GM12878 (cell line): Measurements from ENCODE around the gene CWF19L1. TPM values are rescaled to one million over a fixed set of nuclear protein-coding genes. Genes with fewer than 3 reads are reported as not detected.

ENCODE experiments used
- ATAC-seq: fragments of 200-7000 bp; cut with Tn5 transposase; 3 replicates; pipeline ENCODE4 v1.9.1; 2020; ENCODE audit warnings: mild to moderate bottlenecking, moderate library complexity
- BruUV-seq: library from RNA; stranded (reverse); fragments of 400-500 nt; replicated peaks from 2 replicates; lab custom pipeline; 2021; lab: Mats Ljungman, UMichigan
- CTCF ChIA-PET: fragments of 300-600 bp; sonication (Branson Sonifier 250); formaldehyde crosslinking; extraction: SDS; loops from one replicate; lab custom pipeline; 2021; ENCODE audit warnings: inconsistent platforms; lab: Yijun Ruan, JAX
- POLR2A ChIA-PET: fragments of 350-600 bp; formaldehyde crosslinking; extraction: SDS; loops from one replicate; lab custom pipeline; 2021; ENCODE audit warnings: inconsistent platforms; lab: Charles Lee
- RAD21 ChIA-PET: fragments of 300-600 bp; sonication (Branson Sonifier 250); formaldehyde crosslinking; loops from one replicate; lab custom pipeline; 2023; ENCODE audit warnings: antibody characterized with exemption; ENCODE audit not compliant: unreplicated experiment; lab: Charles Lee
- SMC1A ChIA-PET: fragments of 300-600 bp; sonication (Branson Sonifier 250); formaldehyde crosslinking; loops from one replicate; lab custom pipeline; 2023; ENCODE audit not compliant: unreplicated experiment, uncharacterized antibody; lab: Charles Lee
- DNase-seq: peaks from one replicate; pipeline ENCODE4 v3.0.0-alpha.2; 2011; ENCODE audit warnings: low read depth, low spot score
- FAIRE-seq: peaks from 3 replicates; lab custom pipeline; 2011; peaks lifted over from hg19 to GRCh38; lab: Jason Lieb, UNC
- H2AFZ ChIP-seq: 2 replicates; pipeline ENCODE4 v1.6.0; 2011; ENCODE audit warnings: low read depth, low read length, control low read depth; ENCODE audit not compliant: control insufficient read depth
- H3K27ac ChIP-seq: 2 replicates; pipeline ENCODE4 v1.5.1; 2011; ENCODE audit warnings: control low read depth; ENCODE audit not compliant: control insufficient read depth, insufficient read depth
- H3K27me3 ChIP-seq, 2 experiments: replicated peaks in 1 of 2; 2 replicates each; pipeline versions ENCODE4 v1.6.0 to v1.6.1; 2011; ENCODE audit warnings: low read length in 1 of 2; ENCODE audit not compliant: control insufficient read depth in 2 of 2, insufficient read depth in 2 of 2
- H3K36me3 ChIP-seq, 2 experiments: 2 replicates each; pipeline ENCODE4 v1.5.1; 2011; ENCODE audit warnings: low read length in 1 of 2; ENCODE audit not compliant: control insufficient read depth in 2 of 2, insufficient read depth in 2 of 2
- H3K4me1 ChIP-seq: 2 replicates; pipeline ENCODE4 v1.6.1; 2011; ENCODE audit warnings: mild to moderate bottlenecking, low read length, moderate library complexity, mixed read lengths; ENCODE audit not compliant: control insufficient read depth, insufficient read depth
- H3K4me2 ChIP-seq: 2 replicates; pipeline ENCODE4 v1.6.0; 2011; ENCODE audit warnings: control low read depth; ENCODE audit not compliant: control insufficient read depth, insufficient read depth
- H3K4me3 ChIP-seq: fragments of 200-600 bp; sonication (generic); 2 replicates; pipeline ENCODE4 v1.5.1; 2016
- H3K79me2 ChIP-seq: 2 replicates; pipeline ENCODE4 v1.6.0; 2011; ENCODE audit warnings: low read length; ENCODE audit not compliant: control insufficient read depth, insufficient read depth
- H3K9ac ChIP-seq: 2 replicates; pipeline ENCODE4 v1.8.0; 2011; ENCODE audit warnings: low read length, control low read depth, mixed read lengths; ENCODE audit not compliant: control insufficient read depth, insufficient read depth
- H3K9me3 ChIP-seq: replicated peaks from 3 replicates; pipeline ENCODE4 v1.5.1; 2011; ENCODE audit warnings: mild to moderate bottlenecking, low read length; ENCODE audit not compliant: control insufficient read depth, insufficient read depth
- H4K20me1 ChIP-seq: 2 replicates; pipeline ENCODE4 v1.6.0; 2011; ENCODE audit not compliant: control insufficient read depth, insufficient read depth
- EED ChIP-seq: sonication (generic); IDR thresholded peaks from 2 replicates; pipeline ENCODE4 v1.6.1; 2016; ENCODE audit warnings: antibody characterized with exemption, low read depth
- EZH2 ChIP-seq: IDR thresholded peaks from 2 replicates; pipeline ENCODE4 v1.6.1; 2012; ENCODE audit warnings: low read depth, mild to moderate bottlenecking, control low read depth, inconsistent platforms, low read length, borderline replicate concordance; ENCODE audit not compliant: control insufficient read depth
- IKZF2 ChIP-seq, 2 experiments: fragments of 450-650 bp; IDR thresholded peaks; 2 replicates each; pipeline ENCODE4 v1.6.1; 2017; ENCODE audit warnings: mild to moderate bottlenecking in 2 of 2, moderate library complexity in 2 of 2
- KAT2A ChIP-seq: conservative IDR thresholded peaks from 2 replicates; pipeline ENCODE4 v1.6.1; 2011; ENCODE audit warnings: low read depth, low read length; ENCODE audit not compliant: control insufficient read depth
- MXI1 ChIP-seq: fragments of 150-350 bp; IDR thresholded peaks from 2 replicates; pipeline ENCODE4 v1.6.1; 2011; ENCODE audit warnings: low read depth, mild to moderate bottlenecking, inconsistent platforms, low read length, improper control_type of control experiment
- NFYB ChIP-seq: IDR thresholded peaks from 2 replicates; pipeline ENCODE4 v1.6.1; 2011; ENCODE audit warnings: low read depth, mild to moderate bottlenecking, low read length, improper control_type of control experiment, moderate library complexity; ENCODE audit not compliant: insufficient read depth
- SUZ12 ChIP-seq: fragments of 200-600 bp; sonication (generic); IDR thresholded peaks from one replicate; pipeline ENCODE4 v1.6.1; 2018; ENCODE audit warnings: antibody characterized with exemption, mild to moderate bottlenecking; ENCODE audit not compliant: unreplicated experiment
- WGBS: methylation state at CpG from one replicate; pipeline ENCODE4 v1.1.6; 2016; ENCODE audit warnings: low lambda C conversion rate; ENCODE audit not compliant: insufficient replicate concordance, insufficient coverage; ENCODE audit errors: missing lambda C conversion rate; 5-methylcytosine and 5-hydroxymethylcytosine counted together
- in situ Hi-C: fragments of 300-500 bp; cut with MboI; formaldehyde crosslinking; loops from 9 replicates; pipeline ENCODE4 v1.14.3; 2018; ENCODE audit warnings: mixed read lengths
- intact Hi-C: fragments of 100-400 bp; cut with micrococcal nuclease; formaldehyde crosslinking; loops from one replicate; pipeline ENCODE4 v1.14.2; 2022; ENCODE audit not compliant: unreplicated experiment
- polyA plus RNA-seq, 11 experiments: library from polyadenylated mRNA; depleted of rRNA in 4 of 11; unstranded in 6 of 11; stranded (reverse) in 5 of 11; fragments of >200 nt; fragmentation: Nextera tagmentation in 4 of 11; fragmentation: Illumina TruSeq in 1 of 11; extraction: Ambion mirVana in 4 of 11; extraction: Trizol in 1 of 11; gene quantifications; 1 replicate in 1 of 11; 2 replicates in 10 of 11; pipeline versions ENCODE4 v1.2.1 to v1.2.3, GENCODE V29; 2011 to 2016; ENCODE audit warnings: inconsistent platforms in 2 of 11, missing spikeins in 2 of 11, low read depth in 1 of 11
- total RNA-seq, 4 experiments: library from RNA; depleted of rRNA in 3 of 4; stranded (reverse); fragments of >200 nt in 3 of 4; fragmentation: Illumina TruSeq in 1 of 4; extraction: Trizol in 1 of 4; gene quantifications; 2 replicates each; pipeline versions ENCODE4 v1.2.1 to v1.2.3, GENCODE V29; 2013 to 2021
- TF ChIP-seq, protein P1 (sequence below): fragments of 450-650 bp; IDR thresholded peaks from 2 replicates; pipeline ENCODE4 v1.6.1; 2017; ENCODE audit warnings: low read depth, mild to moderate bottlenecking, moderate library complexity
- TF ChIP-seq, protein P2 (sequence below): fragments of 450-650 bp; IDR thresholded peaks from 2 replicates; pipeline ENCODE4 v1.6.1; 2017; ENCODE audit warnings: mild to moderate bottlenecking, low read depth, inconsistent platforms; ENCODE audit not compliant: poor library complexity, severe bottlenecking
- TF ChIP-seq, protein P3 (sequence below): fragments of 450-650 bp; IDR thresholded peaks from 2 replicates; pipeline ENCODE4 v1.6.1; 2014; ENCODE audit warnings: mild to moderate bottlenecking
- TF ChIP-seq, protein P4 (sequence below): fragments of 150-350 bp; IDR thresholded peaks from 2 replicates; pipeline ENCODE4 v1.6.1; 2016; ENCODE audit warnings: low read depth, low read length

CWF19L1 gene
- total and polyA plus RNA-seq, 10 of the 15 experiments (the other 5 are each of a cell fraction or from before 2014, with no cell fraction given) = 30.2 to 51.7 (median 38.1) TPM

DNA sequence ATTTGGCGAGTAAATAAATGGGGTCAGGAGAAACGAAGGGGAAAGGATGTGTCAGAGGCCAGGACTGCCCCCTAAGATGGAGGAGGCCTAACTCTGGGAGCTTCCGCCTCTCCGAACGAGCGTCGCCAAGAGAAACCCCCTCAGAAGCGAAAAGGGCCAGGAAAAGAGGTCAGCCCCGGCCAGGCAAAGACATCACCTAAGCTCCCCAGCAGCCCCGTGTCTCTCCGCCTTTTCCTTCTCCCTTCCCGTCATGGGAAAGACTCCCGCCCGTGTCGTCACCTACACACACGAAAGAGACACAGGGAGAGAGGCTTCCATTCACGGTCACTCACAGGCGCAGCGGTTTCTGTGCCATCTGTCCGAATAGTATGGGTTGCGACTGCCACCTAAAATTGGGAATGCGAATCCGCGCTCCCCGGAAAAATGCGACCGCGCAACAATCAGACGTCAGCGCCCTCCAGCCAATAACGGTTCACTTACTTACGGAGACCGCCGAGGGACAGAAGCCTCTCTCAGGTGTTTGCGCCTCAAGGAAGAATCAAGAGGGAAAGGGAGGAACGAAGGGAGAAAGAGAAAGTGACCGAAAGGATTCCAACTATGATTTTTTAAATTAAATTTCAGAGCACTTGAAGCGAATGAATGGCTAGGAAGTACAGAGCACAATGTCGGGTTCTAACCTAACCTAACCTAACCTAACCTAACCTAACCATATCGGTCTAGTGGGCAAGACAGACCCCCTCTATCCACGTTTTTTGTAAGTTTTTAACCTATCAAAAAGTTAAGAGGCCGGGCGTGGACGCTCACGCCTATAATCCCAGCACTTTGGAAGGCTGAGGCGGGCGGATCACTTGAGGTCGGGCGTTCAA, at the start of gene CWF19L1 (continued):
- TF ChIP-seq, protein P1, sequence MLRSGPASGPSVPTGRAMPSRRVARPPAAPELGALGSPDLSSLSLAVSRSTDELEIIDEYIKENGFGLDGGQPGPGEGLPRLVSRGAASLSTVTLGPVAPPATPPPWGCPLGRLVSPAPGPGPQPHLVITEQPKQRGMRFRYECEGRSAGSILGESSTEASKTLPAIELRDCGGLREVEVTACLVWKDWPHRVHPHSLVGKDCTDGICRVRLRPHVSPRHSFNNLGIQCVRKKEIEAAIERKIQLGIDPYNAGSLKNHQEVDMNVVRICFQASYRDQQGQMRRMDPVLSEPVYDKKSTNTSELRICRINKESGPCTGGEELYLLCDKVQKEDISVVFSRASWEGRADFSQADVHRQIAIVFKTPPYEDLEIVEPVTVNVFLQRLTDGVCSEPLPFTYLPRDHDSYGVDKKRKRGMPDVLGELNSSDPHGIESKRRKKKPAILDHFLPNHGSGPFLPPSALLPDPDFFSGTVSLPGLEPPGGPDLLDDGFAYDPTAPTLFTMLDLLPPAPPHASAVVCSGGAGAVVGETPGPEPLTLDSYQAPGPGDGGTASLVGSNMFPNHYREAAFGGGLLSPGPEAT = peak; percentile 100
- TF ChIP-seq, protein P2, sequence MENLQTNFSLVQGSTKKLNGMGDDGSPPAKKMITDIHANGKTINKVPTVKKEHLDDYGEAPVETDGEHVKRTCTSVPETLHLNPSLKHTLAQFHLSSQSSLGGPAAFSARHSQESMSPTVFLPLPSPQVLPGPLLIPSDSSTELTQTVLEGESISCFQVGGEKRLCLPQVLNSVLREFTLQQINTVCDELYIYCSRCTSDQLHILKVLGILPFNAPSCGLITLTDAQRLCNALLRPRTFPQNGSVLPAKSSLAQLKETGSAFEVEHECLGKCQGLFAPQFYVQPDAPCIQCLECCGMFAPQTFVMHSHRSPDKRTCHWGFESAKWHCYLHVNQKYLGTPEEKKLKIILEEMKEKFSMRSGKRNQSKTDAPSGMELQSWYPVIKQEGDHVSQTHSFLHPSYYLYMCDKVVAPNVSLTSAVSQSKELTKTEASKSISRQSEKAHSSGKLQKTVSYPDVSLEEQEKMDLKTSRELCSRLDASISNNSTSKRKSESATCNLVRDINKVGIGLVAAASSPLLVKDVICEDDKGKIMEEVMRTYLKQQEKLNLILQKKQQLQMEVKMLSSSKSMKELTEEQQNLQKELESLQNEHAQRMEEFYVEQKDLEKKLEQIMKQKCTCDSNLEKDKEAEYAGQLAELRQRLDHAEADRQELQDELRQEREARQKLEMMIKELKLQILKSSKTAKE = peak; percentile 73
- TF ChIP-seq NFYB (peak; percentile 79), MXI1 (peak; percentile 77), EED (peak; percentile 85)

DNA sequence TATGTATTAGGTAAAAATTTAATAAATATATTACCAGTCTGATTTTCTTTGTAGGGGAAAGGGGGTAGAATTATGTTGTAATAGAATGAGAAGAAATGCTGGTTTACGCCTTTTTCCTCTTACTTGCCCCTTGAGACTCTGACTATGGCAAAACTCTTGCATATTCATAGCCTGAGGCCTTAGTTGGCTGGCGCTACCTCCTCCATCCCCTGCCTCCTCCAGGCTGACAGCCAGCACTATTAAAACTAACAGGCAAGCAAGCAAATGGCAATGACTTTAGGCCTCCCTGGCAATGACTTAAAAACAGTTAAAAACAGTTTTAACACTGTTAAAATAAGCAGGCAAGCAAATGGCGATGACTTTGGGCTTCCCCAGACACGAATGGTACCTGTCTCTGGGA, 48.2 kb upstream of the CWF19L1 start:
- H3K4me2 ChIP-seq = no peak overlapping the region
- no peak for FAIRE-seq
- H2AFZ ChIP-seq = no peak overlapping the region
- no peaks in the 10 kb centered on the region for H3K4me1 ChIP-seq
- no peaks in the 10 kb centered on the region for H3K36me3 ChIP-seq
- no peak overlapping the region for H3K9ac ChIP-seq
- intact Hi-C loops = no loop called here
- no peak for ATAC-seq
- RAD21 ChIA-PET = no interaction called here
- WGBS = 24% methylated on average over 4 of the region's 4 CpGs
- H3K4me3 ChIP-seq = no peak overlapping the region
- H4K20me1 ChIP-seq = no peaks in the 10 kb centered on the region
- BruUV-seq = no TSS peak
- no peak overlapping the region for H3K27ac ChIP-seq
- no peaks in the 10 kb centered on the region for H3K9me3 ChIP-seq
- in situ Hi-C loops = no loop called here
- CTCF ChIA-PET = no interaction called here
- H3K27me3 ChIP-seq = peaks cover 0 to 6% of the 10 kb centered on the region in 2 experiments; a peak in 3 of 4 replicates
- no peak for DNase-seq
- H3K79me2 ChIP-seq = no peaks in the 10 kb centered on the region
- POLR2A ChIA-PET = no interaction called here
- SMC1A ChIA-PET = no interaction called here
- no peak for TF ChIP-seq KAT2A
- TF ChIP-seq IKZF2 (IDR thresholded peaks at IDR 0.05) = no peak
- TF ChIP-seq EZH2 = no peak
- TF ChIP-seq, protein P3, sequence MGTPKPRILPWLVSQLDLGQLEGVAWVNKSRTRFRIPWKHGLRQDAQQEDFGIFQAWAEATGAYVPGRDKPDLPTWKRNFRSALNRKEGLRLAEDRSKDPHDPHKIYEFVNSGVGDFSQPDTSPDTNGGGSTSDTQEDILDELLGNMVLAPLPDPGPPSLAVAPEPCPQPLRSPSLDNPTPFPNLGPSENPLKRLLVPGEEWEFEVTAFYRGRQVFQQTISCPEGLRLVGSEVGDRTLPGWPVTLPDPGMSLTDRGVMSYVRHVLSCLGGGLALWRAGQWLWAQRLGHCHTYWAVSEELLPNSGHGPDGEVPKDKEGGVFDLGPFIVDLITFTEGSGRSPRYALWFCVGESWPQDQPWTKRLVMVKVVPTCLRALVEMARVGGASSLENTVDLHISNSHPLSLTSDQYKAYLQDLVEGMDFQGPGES = no peak
- TF ChIP-seq, protein P4, sequence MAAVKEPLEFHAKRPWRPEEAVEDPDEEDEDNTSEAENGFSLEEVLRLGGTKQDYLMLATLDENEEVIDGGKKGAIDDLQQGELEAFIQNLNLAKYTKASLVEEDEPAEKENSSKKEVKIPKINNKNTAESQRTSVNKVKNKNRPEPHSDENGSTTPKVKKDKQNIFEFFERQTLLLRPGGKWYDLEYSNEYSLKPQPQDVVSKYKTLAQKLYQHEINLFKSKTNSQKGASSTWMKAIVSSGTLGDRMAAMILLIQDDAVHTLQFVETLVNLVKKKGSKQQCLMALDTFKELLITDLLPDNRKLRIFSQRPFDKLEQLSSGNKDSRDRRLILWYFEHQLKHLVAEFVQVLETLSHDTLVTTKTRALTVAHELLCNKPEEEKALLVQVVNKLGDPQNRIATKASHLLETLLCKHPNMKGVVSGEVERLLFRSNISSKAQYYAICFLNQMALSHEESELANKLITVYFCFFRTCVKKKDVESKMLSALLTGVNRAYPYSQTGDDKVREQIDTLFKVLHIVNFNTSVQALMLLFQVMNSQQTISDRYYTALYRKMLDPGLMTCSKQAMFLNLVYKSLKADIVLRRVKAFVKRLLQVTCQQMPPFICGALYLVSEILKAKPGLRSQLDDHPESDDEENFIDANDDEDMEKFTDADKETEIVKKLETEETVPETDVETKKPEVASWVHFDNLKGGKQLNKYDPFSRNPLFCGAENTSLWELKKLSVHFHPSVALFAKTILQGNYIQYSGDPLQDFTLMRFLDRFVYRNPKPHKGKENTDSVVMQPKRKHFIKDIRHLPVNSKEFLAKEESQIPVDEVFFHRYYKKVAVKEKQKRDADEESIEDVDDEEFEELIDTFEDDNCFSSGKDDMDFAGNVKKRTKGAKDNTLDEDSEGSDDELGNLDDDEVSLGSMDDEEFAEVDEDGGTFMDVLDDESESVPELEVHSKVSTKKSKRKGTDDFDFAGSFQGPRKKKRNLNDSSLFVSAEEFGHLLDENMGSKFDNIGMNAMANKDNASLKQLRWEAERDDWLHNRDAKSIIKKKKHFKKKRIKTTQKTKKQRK = no peak
- TF ChIP-seq SUZ12 = no peak
- no peak for TF ChIP-seq NFYB
